Stimulated activated CD8-positive, alpha-beta memory T cell treated with anti-CD3 and anti-CD28 coated beads, Interleukin-4, amount 100 ng/mL, for 48 hours (primary cell): ENCODE data around the gene DDX17.
"Not testable (repeated sequence)": the region's sequence is repeated elsewhere in the genome, so short reads cannot be mapped to it uniquely, and the experiment has no call there.

Experiments used
- DNase-seq: peaks from one replicate; pipeline ENCODE4 v3.0.0-alpha.2; 2020

The DDX17 gene

GRCh38 chr22:38490915-38491314, 15.2 kb downstream of the DDX17 start:
- DNase-seq, result no peak

GRCh38 chr22:38490475-38490874, 15.6 kb downstream of the DDX17 start:
- no peak for DNase-seq

- DNase-seq, result no peak
Observed at GRCh38 chr22:38489561-38490145, 16.5 kb downstream of the DDX17 start.

GRCh38 chr22:38489142-38489541, 17.0 kb downstream of the DDX17 start:
- DNase-seq, result no peak

GRCh38 chr22:38487946-38488345, 18.2 kb downstream of the DDX17 start:
- DNase-seq, result peak; percentile 29

GRCh38 chr22:38485783-38486182, 20.3 kb downstream of the DDX17 start:
- DNase-seq, result peak; percentile 21

- no peak for DNase-seq
Observed at GRCh38 chr22:38484244-38484643, 21.9 kb downstream of the DDX17 start.

- DNase-seq, result no peak
Observed at GRCh38 chr22:38482662-38483308, 23.3 kb downstream of the DDX17 start.

- no peak for DNase-seq
Observed at GRCh38 chr22:38481871-38482332, 24.2 kb downstream of the DDX17 start.

GRCh38 chr22:38481162-38481870, 24.8 kb downstream of the DDX17 start:
- no peak for DNase-seq

- no peak for DNase-seq
Observed at GRCh38 chr22:38479096-38479837, 26.8 kb downstream of the DDX17 start.

- no peak for DNase-seq
Observed at GRCh38 chr22:38477585-38477984, 28.5 kb downstream of the DDX17 start.

GRCh38 chr22:38474003-38474607, 32.0 kb downstream of the DDX17 start:
- DNase-seq, result no peak

- DNase-seq, result no peak
Observed at GRCh38 chr22:38471237-38471636, 34.9 kb downstream of the DDX17 start.

- not testable (repeated sequence) for DNase-seq
Observed at GRCh38 chr22:38470179-38470578, 35.9 kb downstream of the DDX17 start.

- DNase-seq, result no peak
Observed at GRCh38 chr22:38469306-38469781, 36.8 kb downstream of the DDX17 start.

GRCh38 chr22:38468443-38469305, 37.4 kb downstream of the DDX17 start:
- no peak for DNase-seq

- DNase-seq, result peak; percentile 79
Observed at GRCh38 chr22:38467904-38468442, 38.1 kb downstream of the DDX17 start, which contains the start of gene KDELR3. KDELR3 (plus strand) TSS chr22:38468096; CDS start chr22:38468234, 138 bp downstream.

GRCh38 chr22:38467438-38467903, 38.6 kb downstream of the DDX17 start:
- DNase-seq, result no peak

GRCh38 chr22:38465673-38466490, 40.2 kb downstream of the DDX17 start:
- no peak for DNase-seq
